ENCODE measurements around the gene MYOF. TPM values are rescaled to one million over a fixed set of nuclear protein-coding genes. Genes with fewer than 3 reads are reported as not detected.

Gene MYOF
- total and polyA plus RNA-seq, 2 donors from 2014 or later = 11.5 to 134 TPM

DNA sequence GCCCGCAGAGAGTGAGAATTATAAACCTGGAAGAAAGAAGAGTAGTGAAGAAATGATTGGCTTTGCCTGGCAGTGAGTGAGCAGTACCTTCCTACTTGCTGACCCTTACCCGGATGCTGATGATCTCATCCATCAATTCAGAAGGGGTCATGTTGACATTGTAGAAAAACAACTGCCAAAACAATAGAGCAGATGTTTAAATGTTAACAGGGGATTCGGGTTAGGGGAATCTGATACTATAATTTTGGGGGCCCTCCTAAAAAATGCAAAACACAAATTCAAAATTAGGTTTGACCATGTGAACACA lies 78.1 kb downstream of the MYOF start:
- FAIRE-seq = no peak
- TF ChIP-seq, protein P1, sequence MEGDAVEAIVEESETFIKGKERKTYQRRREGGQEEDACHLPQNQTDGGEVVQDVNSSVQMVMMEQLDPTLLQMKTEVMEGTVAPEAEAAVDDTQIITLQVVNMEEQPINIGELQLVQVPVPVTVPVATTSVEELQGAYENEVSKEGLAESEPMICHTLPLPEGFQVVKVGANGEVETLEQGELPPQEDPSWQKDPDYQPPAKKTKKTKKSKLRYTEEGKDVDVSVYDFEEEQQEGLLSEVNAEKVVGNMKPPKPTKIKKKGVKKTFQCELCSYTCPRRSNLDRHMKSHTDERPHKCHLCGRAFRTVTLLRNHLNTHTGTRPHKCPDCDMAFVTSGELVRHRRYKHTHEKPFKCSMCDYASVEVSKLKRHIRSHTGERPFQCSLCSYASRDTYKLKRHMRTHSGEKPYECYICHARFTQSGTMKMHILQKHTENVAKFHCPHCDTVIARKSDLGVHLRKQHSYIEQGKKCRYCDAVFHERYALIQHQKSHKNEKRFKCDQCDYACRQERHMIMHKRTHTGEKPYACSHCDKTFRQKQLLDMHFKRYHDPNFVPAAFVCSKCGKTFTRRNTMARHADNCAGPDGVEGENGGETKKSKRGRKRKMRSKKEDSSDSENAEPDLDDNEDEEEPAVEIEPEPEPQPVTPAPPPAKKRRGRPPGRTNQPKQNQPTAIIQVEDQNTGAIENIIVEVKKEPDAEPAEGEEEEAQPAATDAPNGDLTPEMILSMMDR (IDR thresholded peaks at IDR 0.05; ENCODE audit: borderline replicate concordance, extremely low read depth, insufficient read depth) = no peak
- intact Hi-C loops (cut with DNase I) = no loop called here
- Histone ChIP-seq H3K9me3 (ENCODE audit: control insufficient read depth in 2 of 3, insufficient read depth in 1 of 3, low read length in 3 of 3) (no peaks in the 10 kb centered on the region), H3K27me3 (ENCODE audit: control insufficient read depth, insufficient read depth, low read length) (no peaks in the 10 kb centered on the region), H3K4me3 (ENCODE audit: low read length in 3 of 3) (no peak overlapping the region), H3K36me3 (ENCODE audit: control insufficient read depth in 2 of 3, insufficient read depth in 3 of 3, low read length in 3 of 3) (no peaks in the 10 kb centered on the region), H3K9ac (ENCODE audit: low read length in 3 of 3) (no peak overlapping the region), H3K27ac (ENCODE audit: low read depth in 2 of 2, low read length in 2 of 2) (no peak overlapping the region), H3K4me1 (ENCODE audit: control insufficient read depth in 2 of 3, insufficient read depth in 2 of 3, low read depth in 1 of 3, low read length in 3 of 3) (no peaks in the 10 kb centered on the region)
- DNase-seq = no peak

DNA sequence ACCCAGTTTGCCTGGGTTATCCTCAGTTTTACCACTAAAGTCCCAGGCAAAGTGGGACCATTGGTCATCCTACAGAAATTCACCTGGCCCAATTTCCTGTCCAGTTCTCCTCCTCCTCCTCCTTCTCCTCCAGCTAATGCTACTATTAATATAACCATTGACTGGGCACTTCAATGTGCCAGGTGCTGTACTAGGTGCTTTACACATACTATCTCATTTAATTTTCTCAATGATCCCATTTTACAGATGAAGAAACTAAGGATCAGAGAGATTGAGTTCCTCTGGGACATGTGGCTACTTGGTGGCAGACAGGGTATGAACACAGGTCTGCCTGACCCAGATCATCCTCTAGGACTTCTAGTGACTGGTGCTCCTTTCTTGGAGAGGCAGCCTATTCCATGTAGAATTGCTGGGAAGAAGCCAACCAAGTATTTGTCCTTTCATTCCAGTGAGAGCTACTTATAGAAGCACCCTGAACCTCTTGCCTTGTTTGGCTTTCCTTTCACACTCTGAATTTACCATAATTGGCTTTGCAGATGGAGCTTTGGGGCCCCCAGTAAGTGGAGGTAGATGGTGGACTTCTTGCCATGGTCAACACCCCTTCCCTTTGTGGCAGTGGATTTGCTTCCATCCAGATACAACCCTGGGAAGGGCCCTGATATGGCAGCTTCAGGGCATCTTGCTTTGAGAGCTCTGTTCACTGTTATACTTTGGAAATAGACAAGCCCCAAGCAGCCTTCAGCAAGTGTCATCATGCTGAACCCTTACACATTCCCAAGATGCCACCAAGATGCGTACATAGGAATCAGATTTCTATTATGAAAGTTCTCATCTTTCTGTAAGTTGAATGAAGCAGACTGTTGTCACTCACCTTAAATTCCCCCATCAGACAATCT lies 78.7 kb downstream of the MYOF start:
- no peak for DNase-seq
- intact Hi-C loops (cut with DNase I) = no loop called here
- Histone ChIP-seq H3K4me1 (ENCODE audit: control insufficient read depth in 2 of 3, insufficient read depth in 2 of 3, low read depth in 1 of 3, low read length in 3 of 3) (no peaks in the 10 kb centered on the region), H3K9ac (ENCODE audit: low read length in 3 of 3) (no peak overlapping the region), H3K27ac (ENCODE audit: low read depth in 2 of 2, low read length in 2 of 2) (no peak overlapping the region), H3K36me3 (ENCODE audit: control insufficient read depth in 2 of 3, insufficient read depth in 3 of 3, low read length in 3 of 3) (no peaks in the 10 kb centered on the region), H3K27me3 (ENCODE audit: control insufficient read depth, insufficient read depth, low read length) (no peaks in the 10 kb centered on the region), H3K9me3 (ENCODE audit: control insufficient read depth in 2 of 3, insufficient read depth in 1 of 3, low read length in 3 of 3) (no peaks in the 10 kb centered on the region), H3K4me3 (ENCODE audit: low read length in 3 of 3) (no peak overlapping the region)
- no peak for FAIRE-seq
- TF ChIP-seq, protein P1 (IDR thresholded peaks at IDR 0.05; ENCODE audit: borderline replicate concordance, extremely low read depth, insufficient read depth) = no peak

DNA sequence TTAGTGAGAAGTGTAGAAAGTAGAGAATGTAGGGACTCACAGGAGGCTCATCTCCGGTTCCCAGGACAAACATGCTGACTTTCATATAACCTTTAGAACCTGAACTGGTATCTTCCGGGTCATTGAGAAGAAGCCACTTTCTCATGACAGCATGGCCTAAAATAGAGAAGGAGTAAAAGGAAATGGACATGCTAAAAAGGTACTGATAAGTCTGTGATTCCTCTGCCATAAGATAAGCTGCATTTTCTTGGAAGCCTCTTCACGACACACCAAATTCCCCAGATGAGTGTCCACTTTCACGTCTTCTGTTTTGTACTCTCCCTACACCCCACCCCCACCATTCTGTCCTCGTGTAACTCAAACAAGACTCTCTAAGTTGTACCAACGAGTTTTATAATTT lies 79.9 kb downstream of the MYOF start:
- Histone ChIP-seq H3K27ac (ENCODE audit: low read depth in 2 of 2, low read length in 2 of 2) (no peak overlapping the region), H3K27me3 (ENCODE audit: control insufficient read depth, insufficient read depth, low read length) (no peaks in the 10 kb centered on the region), H3K4me3 (ENCODE audit: low read length in 3 of 3) (no peak overlapping the region), H3K9me3 (ENCODE audit: control insufficient read depth in 2 of 3, insufficient read depth in 1 of 3, low read length in 3 of 3) (no peaks in the 10 kb centered on the region), H3K4me1 (ENCODE audit: control insufficient read depth in 2 of 3, insufficient read depth in 2 of 3, low read depth in 1 of 3, low read length in 3 of 3) (no peaks in the 10 kb centered on the region), H3K9ac (ENCODE audit: low read length in 3 of 3) (no peak overlapping the region), H3K36me3 (ENCODE audit: control insufficient read depth in 2 of 3, insufficient read depth in 3 of 3, low read length in 3 of 3) (no peaks in the 10 kb centered on the region)
- DNase-seq (no peak), FAIRE-seq (no peak)
- TF ChIP-seq, protein P1 (IDR thresholded peaks at IDR 0.05; ENCODE audit: borderline replicate concordance, extremely low read depth, insufficient read depth) = no peak
- intact Hi-C loops (cut with DNase I) = no loop called here

Data from kidney (tissue), 14 donors.